ENCODE measurements around the gene MUC5AC.
"Not testable (repeated sequence)": the region's sequence is repeated elsewhere in the genome, so short reads cannot be mapped to it uniquely, and the experiment has no call there.

The MUC5AC gene

DNA sequence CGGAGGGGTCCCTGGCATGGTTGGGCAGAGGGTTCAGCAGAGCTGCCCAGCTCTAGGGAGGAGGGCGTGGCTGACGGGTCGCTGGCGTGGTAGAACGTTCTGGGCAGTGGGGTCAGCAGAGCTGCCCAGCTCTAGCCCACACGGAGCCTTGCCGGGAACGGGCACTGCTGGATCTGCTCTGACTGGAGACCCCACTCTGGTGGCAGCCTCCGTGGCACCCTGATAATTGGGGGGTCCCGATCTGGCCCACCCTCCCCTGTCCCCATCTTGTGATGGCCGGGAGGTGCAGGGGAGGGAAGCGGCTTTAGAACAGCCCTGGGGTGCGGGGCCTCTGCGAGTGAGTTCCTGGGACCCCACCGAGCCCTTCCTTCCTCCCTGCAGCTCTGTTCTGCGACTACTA lies 21.9 kb downstream of the MUC5AC start:
- DNase-seq: no peak

DNA sequence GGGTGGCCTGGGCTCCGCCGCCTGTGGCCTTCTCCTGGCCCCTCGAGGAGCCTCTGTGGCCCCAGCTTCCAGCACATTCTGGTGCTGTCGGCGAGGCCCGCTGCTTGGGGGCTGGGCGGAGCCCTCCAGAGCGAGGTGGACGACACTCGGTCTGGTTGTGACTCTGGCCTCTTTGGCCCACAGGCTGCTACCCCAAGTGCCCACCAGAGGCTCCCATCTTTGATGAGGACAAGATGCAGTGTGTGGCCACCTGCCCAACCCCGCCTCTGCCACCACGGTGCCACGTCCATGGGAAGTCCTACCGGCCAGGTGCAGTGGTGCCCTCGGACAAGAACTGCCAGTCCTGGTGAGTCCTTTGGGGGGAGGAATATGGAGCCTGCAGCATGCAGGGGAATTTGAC lies 22.4 kb downstream of the MUC5AC start:
- no peak for DNase-seq

DNA sequence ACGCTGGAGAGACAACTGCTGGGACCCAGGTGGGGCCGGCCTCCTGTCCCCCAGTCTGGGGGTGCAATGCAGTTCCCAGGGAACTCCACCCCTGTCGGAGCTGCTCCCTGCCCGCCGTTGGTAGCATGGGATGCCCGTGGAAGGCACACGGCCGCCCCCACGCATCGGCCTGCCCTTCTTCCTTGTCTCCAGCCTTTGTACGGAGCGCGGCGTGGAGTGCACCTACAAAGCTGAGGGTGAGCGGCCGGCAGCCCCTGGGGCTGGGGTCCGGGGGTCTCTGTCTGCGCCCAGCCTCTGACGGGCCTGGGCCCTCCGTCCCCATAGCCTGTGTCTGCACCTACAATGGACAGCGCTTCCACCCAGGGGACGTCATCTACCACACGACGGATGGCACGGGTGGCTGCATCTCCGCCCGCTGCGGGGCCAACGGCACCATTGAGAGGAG lies 23.2 kb downstream of the MUC5AC start:
- no peak for DNase-seq

- DNase-seq: no peak
These were observed 23.7 kb downstream of the MUC5AC start for GRCh38 chr11:1181420-1181819.

- no peak for DNase-seq
These were observed 24.2 kb downstream of the MUC5AC start for GRCh38 chr11:1181853-1182535.

DNA sequence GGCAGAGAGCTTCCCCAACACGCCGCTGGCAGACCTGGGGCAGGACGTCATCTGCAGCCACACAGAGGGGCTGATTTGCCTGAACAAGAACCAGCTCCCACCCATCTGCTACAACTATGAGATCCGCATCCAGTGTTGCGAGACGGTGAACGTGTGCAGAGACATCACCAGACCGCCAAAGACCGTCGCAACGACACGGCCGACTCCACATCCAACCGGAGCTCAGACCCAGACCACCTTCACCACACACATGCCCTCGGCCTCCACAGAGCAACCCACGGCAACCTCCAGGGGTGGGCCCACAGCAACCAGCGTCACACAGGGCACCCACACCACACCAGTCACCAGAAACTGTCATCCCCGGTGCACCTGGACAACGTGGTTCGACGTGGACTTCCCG lies 26.4 kb downstream of the MUC5AC start:
- DNase-seq: not testable (repeated sequence)

- DNase-seq: not testable (repeated sequence)
These were observed 30.8 kb downstream of the MUC5AC start for GRCh38 chr11:1188451-1189130.

GRCh38 chr11:1189816-1190215 lies 32.1 kb downstream of the MUC5AC start:
- not testable (repeated sequence) for DNase-seq

- DNase-seq: not testable (repeated sequence)
These were observed 34.2 kb downstream of the MUC5AC start for GRCh38 chr11:1191786-1192470.

DNA sequence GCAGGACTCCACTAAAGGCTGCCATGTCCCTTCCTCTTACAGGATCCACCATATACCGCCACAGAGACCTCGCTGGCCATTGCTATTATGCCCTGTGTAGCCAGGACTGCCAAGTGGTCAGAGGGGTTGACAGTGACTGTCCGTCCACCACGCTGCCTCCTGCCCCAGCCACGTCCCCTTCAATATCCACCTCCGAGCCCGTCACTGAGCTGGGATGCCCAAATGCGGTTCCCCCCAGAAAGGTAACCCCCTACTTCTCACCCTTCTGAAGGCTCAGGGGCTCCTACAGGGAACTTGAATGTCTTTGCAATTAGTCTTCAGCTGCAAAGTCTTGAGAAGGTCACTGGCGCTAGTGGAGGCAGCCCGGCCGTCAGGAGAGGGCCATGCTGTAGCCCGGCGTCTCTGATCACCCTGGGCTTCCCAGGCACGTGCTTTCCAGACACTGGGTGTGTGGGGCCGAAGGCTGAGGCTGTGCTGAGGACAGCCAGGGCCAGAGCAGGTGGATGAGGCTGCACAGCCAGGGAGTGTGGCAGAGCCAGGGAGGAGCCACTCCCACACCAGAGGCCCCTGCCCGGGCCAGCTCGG lies 35.1 kb downstream of the MUC5AC start:
- no peak for DNase-seq

DNA sequence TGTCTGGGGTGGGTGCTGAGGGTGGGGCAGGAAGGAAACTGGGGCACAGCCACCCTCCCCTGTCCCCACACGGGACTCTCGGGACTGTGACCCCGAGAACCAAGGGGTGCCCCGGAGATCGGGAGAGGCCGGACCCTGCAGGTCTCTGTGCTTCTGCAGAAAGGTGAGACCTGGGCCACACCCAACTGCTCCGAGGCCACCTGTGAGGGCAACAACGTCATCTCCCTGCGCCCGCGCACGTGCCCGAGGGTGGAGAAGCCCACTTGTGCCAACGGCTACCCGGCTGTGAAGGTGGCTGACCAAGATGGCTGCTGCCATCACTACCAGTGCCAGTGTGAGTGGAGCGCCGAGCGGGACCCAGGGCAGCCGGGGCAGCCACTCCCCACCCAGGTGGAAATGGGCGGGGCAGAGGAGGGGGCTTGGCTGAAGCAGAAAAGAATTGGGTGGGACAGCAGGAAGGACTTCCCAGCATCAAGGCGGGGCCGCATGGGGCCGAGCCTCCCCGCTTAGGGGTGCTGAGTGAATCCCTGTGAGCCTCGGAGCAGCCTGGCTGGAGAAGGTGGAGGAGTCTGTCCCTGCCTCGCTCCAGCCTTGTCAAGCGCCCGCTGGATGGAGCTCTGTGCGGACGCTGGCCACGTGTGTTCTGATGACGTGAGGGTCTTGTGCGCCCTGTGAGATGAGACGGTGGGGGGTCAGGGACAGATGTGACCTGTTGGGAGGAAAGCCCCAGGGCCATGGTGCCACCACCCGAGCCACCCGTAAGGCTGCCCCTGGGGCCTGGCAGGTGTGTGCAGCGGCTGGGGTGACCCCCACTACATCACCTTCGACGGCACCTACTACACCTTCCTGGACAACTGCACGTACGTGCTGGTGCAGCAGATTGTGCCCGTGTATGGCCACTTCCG lies 35.8 kb downstream of the MUC5AC start:
- no peak for DNase-seq

DNA sequence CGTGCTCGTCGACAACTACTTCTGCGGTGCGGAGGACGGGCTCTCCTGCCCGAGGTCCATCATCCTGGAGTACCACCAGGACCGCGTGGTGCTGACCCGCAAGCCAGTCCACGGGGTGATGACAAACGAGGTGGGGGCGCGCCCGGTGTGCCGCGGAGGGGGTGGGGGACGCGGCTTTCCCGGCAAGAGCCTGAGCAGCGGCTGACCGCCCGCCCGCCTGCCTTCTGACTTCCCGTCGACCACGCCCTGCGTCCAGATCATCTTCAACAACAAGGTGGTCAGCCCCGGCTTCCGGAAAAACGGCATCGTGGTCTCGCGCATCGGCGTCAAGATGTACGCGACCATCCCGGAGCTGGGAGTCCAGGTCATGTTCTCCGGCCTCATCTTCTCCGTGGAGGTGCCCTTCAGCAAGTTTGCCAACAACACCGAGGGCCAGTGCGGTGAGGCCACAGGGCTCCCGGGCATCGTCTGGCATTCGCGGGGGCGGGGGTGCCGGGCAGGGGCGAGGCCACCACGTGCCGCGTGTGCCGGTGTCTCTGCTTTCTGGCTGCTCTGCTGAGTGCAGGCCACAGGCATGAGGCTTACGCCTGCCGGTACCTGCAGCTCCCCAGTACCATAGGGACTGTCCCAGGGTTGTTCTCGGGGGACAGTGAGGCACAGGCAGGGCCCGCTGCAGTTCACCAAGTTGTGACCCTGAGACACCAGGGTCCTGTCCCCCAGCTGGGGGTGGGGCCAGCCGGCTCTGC lies 36.7 kb downstream of the MUC5AC start:
- no peak for DNase-seq

- DNase-seq: no peak
These were observed 37.4 kb downstream of the MUC5AC start for GRCh38 chr11:1194977-1195681.

- DNase-seq: no peak
These were observed 38.1 kb downstream of the MUC5AC start for GRCh38 chr11:1195682-1196515.

- DNase-seq: no peak
These were observed 39.0 kb downstream of the MUC5AC start for GRCh38 chr11:1196516-1197391.

GRCh38 chr11:1197431-1197885 lies 39.7 kb downstream of the MUC5AC start:
- DNase-seq: no peak

DNA sequence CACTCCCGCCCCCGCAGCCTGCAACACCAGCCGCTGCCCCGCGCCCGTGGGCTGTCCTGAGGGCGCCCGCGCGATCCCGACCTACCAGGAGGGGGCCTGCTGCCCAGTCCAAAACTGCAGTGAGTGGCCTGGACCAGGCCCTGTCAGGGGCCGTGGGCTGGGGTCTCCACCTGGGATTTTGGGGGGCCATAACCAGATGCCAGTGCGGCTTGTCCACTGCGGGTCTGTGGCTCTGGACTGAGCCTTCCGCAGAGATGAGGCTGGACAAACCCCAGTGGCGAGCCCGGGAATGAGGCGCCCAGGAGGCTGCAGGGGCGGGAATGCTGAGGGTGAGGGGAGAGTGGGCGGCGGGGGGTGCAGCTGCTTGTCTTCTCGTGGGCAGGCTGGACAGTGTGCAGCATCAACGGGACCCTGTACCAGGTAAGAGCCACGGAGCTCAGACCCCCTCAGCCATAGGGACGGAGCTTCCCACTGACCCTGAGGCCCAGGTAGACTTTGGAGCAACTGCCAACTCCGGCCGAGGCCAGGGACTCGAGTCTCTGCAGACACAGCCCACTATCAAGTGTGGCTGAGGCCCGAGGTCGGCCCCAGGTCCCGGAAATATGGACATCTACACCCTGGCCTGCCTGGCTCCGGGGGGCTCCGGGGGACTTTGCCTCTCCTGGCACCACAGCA lies 40.3 kb downstream of the MUC5AC start:
- no peak for DNase-seq

DNA sequence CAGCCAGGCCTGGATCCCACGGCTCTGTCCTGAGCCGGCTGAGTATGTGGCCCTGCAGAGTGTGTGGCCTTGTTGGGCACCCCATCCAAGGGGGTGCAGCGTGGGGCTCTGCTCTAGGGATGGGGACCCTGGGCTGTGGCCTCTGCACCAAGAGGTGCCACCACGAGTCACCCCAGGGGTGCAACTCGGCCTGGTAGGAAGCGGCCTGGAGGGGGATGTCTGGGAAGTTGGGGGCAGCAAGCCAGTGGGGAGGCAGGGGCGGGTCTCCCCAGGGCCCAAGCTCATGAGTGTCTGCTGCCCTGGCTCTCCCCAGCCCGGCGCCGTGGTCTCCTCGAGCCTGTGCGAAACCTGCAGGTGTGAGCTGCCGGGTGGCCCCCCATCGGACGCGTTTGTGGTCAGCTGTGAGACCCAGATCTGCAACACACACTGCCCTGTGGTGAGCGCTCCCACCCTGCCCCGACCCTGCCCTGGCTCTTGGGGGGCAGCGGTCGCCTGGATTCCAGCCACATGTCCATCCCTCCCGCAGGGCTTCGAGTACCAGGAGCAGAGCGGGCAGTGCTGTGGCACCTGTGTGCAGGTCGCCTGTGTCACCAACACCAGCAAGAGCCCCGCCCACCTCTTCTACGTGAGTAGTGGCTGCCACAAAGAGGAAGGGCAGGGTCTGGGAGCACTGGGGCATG lies 40.9 kb downstream of the MUC5AC start:
- DNase-seq: no peak

Data from NCI-H2171 treated with DMSO at 0.1 percent for 48 hours (cell line).